Smooth muscle cell of trachea (primary cell): ENCODE results near the gene GCA. TPM values are rescaled to one million over a fixed set of nuclear protein-coding genes. Genes with fewer than 3 reads are reported as not detected.

Source experiments
- total RNA-seq: library from RNA; depleted of rRNA; stranded (reverse); fragments of >200 nt; gene quantifications from 2 replicates; pipeline ENCODE4 v1.2.1, GENCODE V29; 2014

Gene GCA, protein sequence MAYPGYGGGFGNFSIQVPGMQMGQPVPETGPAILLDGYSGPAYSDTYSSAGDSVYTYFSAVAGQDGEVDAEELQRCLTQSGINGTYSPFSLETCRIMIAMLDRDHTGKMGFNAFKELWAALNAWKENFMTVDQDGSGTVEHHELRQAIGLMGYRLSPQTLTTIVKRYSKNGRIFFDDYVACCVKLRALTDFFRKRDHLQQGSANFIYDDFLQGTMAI
- 3.8 and 7.6 TPM in 2 replicates for total RNA-seq

DNA sequence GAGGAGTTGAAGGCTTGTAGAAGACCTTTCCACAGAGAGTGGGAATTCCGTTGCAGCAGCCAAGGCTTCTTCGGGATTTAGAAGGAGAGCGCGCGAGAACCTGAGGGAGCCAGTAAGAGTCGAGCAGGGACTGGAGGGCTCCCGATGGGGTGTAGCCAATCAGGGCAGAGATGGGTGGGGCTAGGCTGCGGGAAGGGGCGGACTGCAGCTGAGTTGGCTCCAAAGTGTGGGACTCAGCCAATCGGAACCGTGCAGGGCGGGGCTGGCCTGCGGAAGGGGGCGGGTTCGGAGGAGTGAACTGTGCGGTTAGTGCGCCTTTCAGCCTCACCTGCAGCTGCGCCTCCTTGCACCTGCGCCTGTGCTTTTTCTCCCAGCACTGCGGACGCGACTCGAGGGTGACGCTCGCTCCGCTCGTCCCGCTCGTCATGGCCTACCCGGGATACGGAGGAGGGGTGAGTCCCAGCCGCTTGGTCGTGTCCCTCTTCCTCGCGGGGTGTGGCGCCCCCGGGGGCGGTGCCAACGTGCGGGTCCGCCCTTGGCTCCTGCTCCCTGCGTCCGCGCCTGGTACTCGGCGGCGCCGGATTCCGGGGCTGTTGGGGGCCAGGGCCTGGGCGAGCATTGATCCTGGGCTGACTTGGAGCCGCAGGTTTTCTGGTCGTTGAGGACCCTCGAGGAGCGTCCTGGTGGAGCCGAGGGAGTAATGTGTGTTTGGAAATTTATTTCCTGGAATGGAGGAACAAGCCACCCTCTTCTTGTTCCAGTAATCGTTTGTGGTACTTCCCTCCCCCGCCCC lies at the start of gene GCA:
TSS of gene GCA (plus strand) at position 309 of the 793 bp plus-strand sequence. CDS start at position 426, 117 bp downstream.

DNA sequence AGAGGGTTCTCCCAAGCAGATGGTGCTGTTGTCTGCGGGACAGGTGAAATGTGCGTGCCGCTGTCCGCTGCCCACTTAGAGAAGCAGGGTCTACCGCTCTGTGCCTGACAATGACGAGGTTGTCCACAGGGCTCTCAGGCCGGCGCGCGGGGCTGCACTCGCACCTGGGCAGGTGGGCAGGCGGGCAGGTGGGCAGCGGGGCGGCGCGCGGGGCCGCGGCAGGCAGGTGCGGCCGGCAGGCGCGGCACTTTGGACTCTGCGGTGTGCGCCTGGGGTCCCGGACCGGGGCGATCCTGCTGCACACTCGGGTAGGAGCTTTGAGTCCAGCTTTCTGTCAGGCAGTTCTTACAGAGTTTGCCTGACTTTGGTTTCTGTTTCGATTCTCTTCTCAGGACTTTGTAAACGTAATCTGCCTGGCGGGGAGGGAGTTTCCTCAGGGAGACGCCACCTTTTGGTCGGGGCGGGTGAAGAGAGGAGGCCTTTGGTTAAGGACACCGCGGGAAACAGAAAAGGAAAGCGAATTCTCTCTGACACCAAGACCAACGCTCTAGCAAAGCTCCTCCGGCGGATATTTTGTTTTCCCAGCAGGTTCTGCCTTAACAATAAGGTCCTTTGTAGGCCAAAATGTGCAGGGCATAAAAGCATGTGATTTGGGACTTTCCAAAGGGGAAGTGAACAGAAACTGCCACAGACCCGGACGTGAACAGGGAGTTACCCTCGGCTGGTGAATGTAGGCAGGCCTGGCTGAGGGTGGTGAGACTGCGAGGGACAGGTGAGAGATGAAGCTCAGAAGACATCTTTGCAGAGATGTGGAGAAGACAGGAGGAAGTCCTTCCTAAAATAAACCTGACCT lies 25.4 kb upstream of the GCA start, which contains the start of gene IFIH1:
TSS of gene IFIH1 (minus strand) at position 357 of the 853 bp plus-strand sequence. CDS start 377 bp downstream, outside the sequence.

Other genes with a start within 250 kb of the GCA start
- not detected in 2 replicates for gene GCG, start 191.9 kb upstream of the GCA start, total RNA-seq
- 112 and 143 TPM in 2 replicates for gene FAP, start 100.7 kb upstream of the GCA start, total RNA-seq
- 8.4 and 11.1 TPM in 2 replicates for gene IFIH1, start 25.4 kb upstream of the GCA start, total RNA-seq